Measurements from ENCODE around the gene MAP3K15. TPM values are rescaled to one million over a fixed set of nuclear protein-coding genes. Genes with fewer than 3 reads are reported as not detected.

Gene MAP3K15
- total RNA-seq, 2 donors from 2014 or later, result 0.26 to 0.33 TPM

- H3K27me3 ChIP-seq, result no peaks in the 10 kb centered on the region
- H3K9me3 ChIP-seq, result no peaks in the 10 kb centered on the region
- intact Hi-C loops (cut with DNase I), result no loop called here
- no peaks in the 10 kb centered on the region for H3K36me3 ChIP-seq (replicated peaks in 1 of 2; ENCODE audit: insufficient read depth in 1 of 2, low read depth in 2 of 2)
- WGBS, 2 donors, result 22 to 37% methylated on average over 9 of the region's 16 CpGs
- no peak overlapping the region for H3K4me3 ChIP-seq
- DNase-seq (peak; percentile 47 to 73 (median 62)), ATAC-seq (no peak)
- H3K4me1 ChIP-seq, result no peaks in the 10 kb centered on the region
- TF ChIP-seq POLR2A (IDR thresholded peaks at IDR 0.05) (no peak), CTCF (IDR thresholded peaks at IDR 0.05) (peak; percentile 14 to 57 (median 41))
- H3K27ac ChIP-seq, result no peak overlapping the region
Observed at GRCh38 chrX:19382555-19383145, 132.7 kb downstream of the MAP3K15 start.

DNA sequence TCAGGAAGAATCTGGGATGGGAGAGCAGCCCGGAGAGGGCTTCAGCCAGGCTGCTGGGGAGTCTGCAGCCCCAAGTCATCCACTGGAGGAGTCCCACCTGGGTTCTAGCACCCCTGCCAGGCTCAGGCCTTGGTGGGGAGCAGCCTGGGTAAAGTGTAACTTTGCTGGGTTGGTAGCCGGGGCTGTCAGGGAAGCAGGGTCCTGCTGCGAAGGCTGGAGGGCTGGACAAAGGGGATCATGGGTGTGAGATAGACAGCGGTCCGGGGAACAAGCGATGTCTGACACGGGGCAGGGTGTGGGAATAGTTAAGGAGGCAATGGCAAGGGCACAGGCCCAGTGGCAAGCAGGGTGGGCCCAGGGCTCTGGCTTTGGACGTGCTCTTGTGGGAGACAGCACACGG lies 134.0 kb downstream of the MAP3K15 start:
- Histone ChIP-seq H3K9me3 (no peaks in the 10 kb centered on the region), H3K27me3 (no peaks in the 10 kb centered on the region), H3K36me3 (replicated peaks in 1 of 2; ENCODE audit: insufficient read depth in 1 of 2, low read depth in 2 of 2) (no peaks in the 10 kb centered on the region), H3K4me3 (no peak overlapping the region), H3K4me1 (no peaks in the 10 kb centered on the region), H3K27ac (no peak overlapping the region)
- intact Hi-C loops (cut with DNase I), result no loop called here
- TF ChIP-seq CTCF (IDR thresholded peaks at IDR 0.05) (no peak), POLR2A (IDR thresholded peaks at IDR 0.05) (no peak)
- no peak for DNase-seq
- WGBS, 2 donors, result 87 to 90% methylated on average over 6 to 8 of the region's 9 CpGs
- ATAC-seq, result no peak

DNA sequence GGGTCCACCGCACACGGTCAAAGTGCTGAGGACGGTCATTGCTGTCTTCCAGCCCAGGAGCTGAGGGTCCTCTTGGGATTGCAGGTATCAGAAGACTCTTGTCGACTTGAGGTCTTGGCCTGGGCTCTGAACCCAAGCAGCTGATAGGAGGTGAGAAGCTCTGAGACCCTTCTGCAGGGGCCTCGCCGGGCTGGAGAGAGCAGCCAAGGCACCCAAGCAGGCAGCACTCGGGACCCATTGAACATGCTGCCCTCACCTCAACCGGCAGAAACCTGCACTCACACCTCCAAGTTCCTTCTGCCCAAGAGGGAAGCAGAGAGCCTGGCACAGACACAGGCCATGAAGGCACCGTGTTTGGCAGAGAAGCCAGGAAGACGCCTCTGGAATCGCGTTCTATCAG lies 137.5 kb downstream of the MAP3K15 start:
- Histone ChIP-seq H3K27me3 (no peaks in the 10 kb centered on the region), H3K4me3 (no peak overlapping the region), H3K9me3 (no peaks in the 10 kb centered on the region), H3K4me1 (peaks cover 4% of the 10 kb centered on the region), H3K27ac (no peak overlapping the region), H3K36me3 (replicated peaks in 1 of 2; ENCODE audit: insufficient read depth in 1 of 2, low read depth in 2 of 2) (no peaks in the 10 kb centered on the region)
- no peak for DNase-seq
- 80 to 99% methylated on average over 1 to 11 of the region's 12 CpGs for WGBS, 2 donors
- no peak for TF ChIP-seq POLR2A (IDR thresholded peaks at IDR 0.05)
- TF ChIP-seq CTCF (IDR thresholded peaks at IDR 0.05), result no peak
- no peak for ATAC-seq
- intact Hi-C loops (cut with DNase I), result loop anchor here (5.0 kb wide), 1 partner anchor 145 kb away; no protein-coding TSS in a partner anchor

GRCh38 chrX:19375546-19375945 lies 139.8 kb downstream of the MAP3K15 start:
- no peaks in the 10 kb centered on the region for H3K9me3 ChIP-seq
- H3K27ac ChIP-seq, result no peak overlapping the region
- H3K27me3 ChIP-seq, result no peaks in the 10 kb centered on the region
- ATAC-seq (no peak), DNase-seq (no peak)
- no peak for TF ChIP-seq POLR2A (IDR thresholded peaks at IDR 0.05)
- no peak for TF ChIP-seq CTCF (IDR thresholded peaks at IDR 0.05)
- intact Hi-C loops (cut with DNase I), result loop anchor here (5.0 kb wide), 1 partner anchor 147 kb away; no protein-coding TSS in a partner anchor
- H3K4me1 ChIP-seq, result peaks cover 7% of the 10 kb centered on the region
- WGBS, 2 donors, result 62 to 89% methylated on average over 3 of the region's 8 CpGs
- H3K36me3 ChIP-seq (replicated peaks in 1 of 2; ENCODE audit: insufficient read depth in 1 of 2, low read depth in 2 of 2), result no peaks in the 10 kb centered on the region
- no peak overlapping the region for H3K4me3 ChIP-seq

GRCh38 chrX:19373351-19373891 lies 141.9 kb downstream of the MAP3K15 start:
- WGBS, 2 donors, result 10 to 36% methylated on average over 5 to 16 of the region's 23 CpGs
- H3K4me1 ChIP-seq, result peaks cover 7% of the 10 kb centered on the region
- TF ChIP-seq POLR2A (IDR thresholded peaks at IDR 0.05) (no peak), CTCF (IDR thresholded peaks at IDR 0.05) (no peak)
- no peak overlapping the region for H3K4me3 ChIP-seq
- no peaks in the 10 kb centered on the region for H3K36me3 ChIP-seq (replicated peaks in 1 of 2; ENCODE audit: insufficient read depth in 1 of 2, low read depth in 2 of 2)
- no peaks in the 10 kb centered on the region for H3K27me3 ChIP-seq
- no peaks in the 10 kb centered on the region for H3K9me3 ChIP-seq
- H3K27ac ChIP-seq, result no peak overlapping the region
- no peak for DNase-seq
- intact Hi-C loops (cut with DNase I), result no loop called here
- ATAC-seq, result no peak

Data from body of pancreas (tissue), 4 donors.